Lower leg skin (tissue), 4 donors: Measurements from ENCODE around the gene ZNF740. TPM values are rescaled to one million over a fixed set of nuclear protein-coding genes. Genes with fewer than 3 reads are reported as not detected.

Experiments
- DNase-seq, 2 donors: peaks; one replicate each; pipeline ENCODE4 v3.0.0-alpha.2; 2019; ENCODE audit warnings: low spot score in 2 of 2
- H3K4me3 ChIP-seq: fragments of 200-600 bp; sonication (generic); 2 replicates; pipeline ENCODE4 v1.5.1; 2017; ENCODE audit warnings: mild to moderate bottlenecking, low read depth; ENCODE audit not compliant: poor library complexity, severe bottlenecking
- CTCF ChIP-seq, 3 donors: fragments of 450-650 bp; IDR thresholded peaks; one replicate each; pipeline ENCODE4 v1.5.1; 2016; ENCODE audit warnings: antibody characterized with exemption in 3 of 3, mild to moderate bottlenecking in 3 of 3, moderate library complexity in 2 of 3
- POLR2A ChIP-seq, 2 donors: fragments of 450-650 bp; IDR thresholded peaks; one replicate each; pipeline ENCODE4 v1.6.1; 2016 to 2017; ENCODE audit warnings: antibody characterized with exemption in 2 of 2, mild to moderate bottlenecking in 1 of 2, moderate library complexity in 1 of 2
- WGBS, 2 donors: methylation state at CpG; one replicate each; pipeline ENCODE4 v1.1.5; 2018; 5-methylcytosine and 5-hydroxymethylcytosine counted together
- intact Hi-C: fragments of 100-400 bp; cut with DNase I; formaldehyde crosslinking; loops from one replicate; pipeline ENCODE4 v1.15.0; 2023; ENCODE audit warnings: low total_unique reads
- total RNA-seq, 4 donors: library from RNA; depleted of rRNA; stranded (reverse); fragments of >200 nt; gene quantifications; one replicate each; pipeline ENCODE4 v1.1.0, GENCODE V29; 2016

The ZNF740 gene
- total RNA-seq, 4 donors from 2014 or later: 6.1 to 12.1 (median 8.4) TPM

- DNase-seq: peak in 1 of 2 donors; percentile 45
- intact Hi-C loops: no loop called here
- WGBS, 2 donors: 93 to 96% methylated on average over 6 of the region's 6 CpGs
Measured at GRCh38 chr12:53184828-53185227, 4.3 kb downstream of the ZNF740 start.

GRCh38 chr12:53185582-53186153 lies 5.1 kb downstream of the ZNF740 start:
- intact Hi-C loops: no loop called here
- no peak overlapping the region for H3K4me3 ChIP-seq
- 91 to 94% methylated on average over 3 of the region's 3 CpGs for WGBS, 2 donors
- peak in 1 of 2 donors; percentile 62 for DNase-seq
- no peak for TF ChIP-seq CTCF (IDR thresholded peaks at IDR 0.05)
- TF ChIP-seq POLR2A (IDR thresholded peaks at IDR 0.05): no peak

More at GRCh38 chr12:53184828-53185227, 4.3 kb downstream of the ZNF740 start:
- TF ChIP-seq CTCF (IDR thresholded peaks at IDR 0.05) (no peak), POLR2A (IDR thresholded peaks at IDR 0.05) (no peak)
- no peak overlapping the region for H3K4me3 ChIP-seq

GRCh38 chr12:53186745-53187144 lies 6.2 kb downstream of the ZNF740 start:
- no peak overlapping the region for H3K4me3 ChIP-seq
- TF ChIP-seq CTCF (IDR thresholded peaks at IDR 0.05): no peak
- TF ChIP-seq POLR2A (IDR thresholded peaks at IDR 0.05): no peak
- DNase-seq: peak in 1 of 2 donors; percentile 8
- 56 to 57% methylated on average over 4 of the region's 4 CpGs for WGBS, 2 donors
- intact Hi-C loops: no loop called here

- 80 to 81% methylated on average over 15 of the region's 15 CpGs for WGBS, 2 donors
- TF ChIP-seq CTCF (IDR thresholded peaks at IDR 0.05): no peak
- no peak for TF ChIP-seq POLR2A (IDR thresholded peaks at IDR 0.05)
- no peak overlapping the region for H3K4me3 ChIP-seq
- intact Hi-C loops: no loop called here
- DNase-seq: peak in 1 of 2 donors; percentile 72
Measured at GRCh38 chr12:53187145-53187899, 6.8 kb downstream of the ZNF740 start.

- DNase-seq: peak in 1 of 2 donors; percentile 86
- H3K4me3 ChIP-seq: no peak overlapping the region
- WGBS, 2 donors: 50 to 56% methylated on average over 14 of the region's 14 CpGs
- TF ChIP-seq POLR2A (IDR thresholded peaks at IDR 0.05): no peak
- TF ChIP-seq CTCF (IDR thresholded peaks at IDR 0.05): no peak
- intact Hi-C loops: loop anchor here (10.0 kb wide), 1 partner anchor 125 kb away; no protein-coding TSS in a partner anchor
Measured at GRCh38 chr12:53190108-53190729, 9.7 kb downstream of the ZNF740 start.
